Measurements from ENCODE around the gene DBT.
A peak's percentile ranks its signal among the peaks of the same experiment; 100 is the strongest.
"Not testable (repeated sequence)": the region's sequence is repeated elsewhere in the genome, so short reads cannot be mapped to it uniquely, and the experiment has no call there.

The DBT gene

GRCh38 chr1:100265931-100266740 lies 16.5 kb upstream of the DBT start, which contains the start of gene RTCA:
Gene RTCA, plus strand, starts transcription at chr1:100266216. Its CDS starts 160 bp downstream, at chr1:100266376.
- peak; percentile 96 for DNase-seq (ENCODE audit: low read depth)
- TF ChIP-seq, protein P1, sequence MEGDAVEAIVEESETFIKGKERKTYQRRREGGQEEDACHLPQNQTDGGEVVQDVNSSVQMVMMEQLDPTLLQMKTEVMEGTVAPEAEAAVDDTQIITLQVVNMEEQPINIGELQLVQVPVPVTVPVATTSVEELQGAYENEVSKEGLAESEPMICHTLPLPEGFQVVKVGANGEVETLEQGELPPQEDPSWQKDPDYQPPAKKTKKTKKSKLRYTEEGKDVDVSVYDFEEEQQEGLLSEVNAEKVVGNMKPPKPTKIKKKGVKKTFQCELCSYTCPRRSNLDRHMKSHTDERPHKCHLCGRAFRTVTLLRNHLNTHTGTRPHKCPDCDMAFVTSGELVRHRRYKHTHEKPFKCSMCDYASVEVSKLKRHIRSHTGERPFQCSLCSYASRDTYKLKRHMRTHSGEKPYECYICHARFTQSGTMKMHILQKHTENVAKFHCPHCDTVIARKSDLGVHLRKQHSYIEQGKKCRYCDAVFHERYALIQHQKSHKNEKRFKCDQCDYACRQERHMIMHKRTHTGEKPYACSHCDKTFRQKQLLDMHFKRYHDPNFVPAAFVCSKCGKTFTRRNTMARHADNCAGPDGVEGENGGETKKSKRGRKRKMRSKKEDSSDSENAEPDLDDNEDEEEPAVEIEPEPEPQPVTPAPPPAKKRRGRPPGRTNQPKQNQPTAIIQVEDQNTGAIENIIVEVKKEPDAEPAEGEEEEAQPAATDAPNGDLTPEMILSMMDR (IDR thresholded peaks at IDR 0.05; ENCODE audit: insufficient read depth, low read depth, low read length, missing control alignments), result no peak
- peak within 1 kb of the TSS; percentile 95 for H3K4me3 ChIP-seq (ENCODE audit: low read length)

DNA sequence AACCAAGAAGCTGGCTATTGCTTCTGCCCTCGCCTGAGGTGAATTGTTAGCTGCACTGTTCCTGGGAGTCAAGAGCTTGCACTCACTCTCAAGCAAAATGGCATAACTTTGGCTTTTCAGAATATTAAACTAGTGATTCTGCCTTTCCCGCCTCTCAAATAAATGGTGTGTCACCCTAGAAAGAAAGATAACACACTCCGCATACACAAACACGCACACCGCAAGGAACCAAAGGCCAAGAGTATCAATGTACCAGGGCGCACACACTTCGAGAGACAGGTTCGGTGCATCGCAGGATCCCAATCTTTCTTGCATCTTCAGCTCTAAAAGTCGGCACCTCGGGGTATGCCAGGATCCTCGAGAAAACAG lies 15.9 kb upstream of the DBT start:
- H3K4me3 ChIP-seq (ENCODE audit: low read length), result peak overlapping the region; percentile 95
- TF ChIP-seq, protein P1 (IDR thresholded peaks at IDR 0.05; ENCODE audit: insufficient read depth, low read depth, low read length, missing control alignments), result no peak
- DNase-seq (ENCODE audit: low read depth), result peak; percentile 9

DNA sequence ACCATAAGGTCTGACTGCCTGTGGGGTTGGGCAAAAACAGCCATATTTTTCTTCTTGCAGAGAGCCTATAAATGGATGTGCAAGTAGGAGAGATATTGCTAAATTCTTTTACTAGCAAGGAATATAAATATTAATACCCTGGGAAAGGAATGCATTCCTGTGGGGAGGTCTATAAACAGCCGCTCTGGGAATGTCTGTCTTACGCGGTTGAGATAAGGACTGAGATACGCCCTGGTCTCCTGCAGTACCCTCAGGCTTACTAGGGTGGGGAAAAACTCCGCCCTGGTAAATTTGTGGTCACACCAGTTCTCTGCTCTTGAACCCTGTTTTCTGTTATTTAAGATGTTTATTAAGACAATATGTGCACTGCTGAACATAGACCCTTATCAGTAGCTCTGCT lies 14.4 kb upstream of the DBT start:
- DNase-seq (ENCODE audit: low read depth); H3K4me3 ChIP-seq (ENCODE audit: low read length): not testable (repeated sequence)

GRCh38 chr1:100261686-100262085 lies 12.1 kb upstream of the DBT start:
- no peak for DNase-seq (ENCODE audit: low read depth)
- TF ChIP-seq, protein P1 (IDR thresholded peaks at IDR 0.05; ENCODE audit: insufficient read depth, low read depth, low read length, missing control alignments), result no peak

GRCh38 chr1:100258427-100258826 lies 8.8 kb upstream of the DBT start:
- DNase-seq (ENCODE audit: low read depth), result not testable (repeated sequence)

More at GRCh38 chr1:100261686-100262085, 12.1 kb upstream of the DBT start:
- H3K4me3 ChIP-seq (ENCODE audit: low read length), result no peak overlapping the region

GRCh38 chr1:100256273-100256672 lies 6.6 kb upstream of the DBT start:
- DNase-seq (ENCODE audit: low read depth), result not testable (repeated sequence)

More at GRCh38 chr1:100258427-100258826, 8.8 kb upstream of the DBT start:
- not testable (repeated sequence) for H3K4me3 ChIP-seq (ENCODE audit: low read length)

DNA sequence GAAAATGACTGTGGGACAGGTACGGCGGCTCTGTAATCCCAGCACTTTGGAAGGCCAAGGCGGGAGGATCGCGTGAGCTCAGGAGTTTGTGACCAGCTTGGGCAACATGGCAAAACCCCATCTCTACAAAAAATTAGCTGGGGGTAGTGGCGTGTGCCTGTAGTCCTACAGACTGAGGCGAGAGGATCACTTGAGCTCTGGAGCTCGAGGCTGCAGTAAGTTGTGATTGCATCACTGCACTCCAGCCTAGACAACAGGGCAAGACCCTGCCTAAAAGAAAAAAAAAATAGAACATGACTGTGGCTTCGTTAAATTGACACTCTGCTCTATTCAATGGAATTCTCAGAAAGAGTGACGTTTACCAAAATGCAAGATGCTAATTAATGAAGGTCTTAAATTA lies 3.9 kb upstream of the DBT start:
- TF ChIP-seq, protein P1 (IDR thresholded peaks at IDR 0.05; ENCODE audit: insufficient read depth, low read depth, low read length, missing control alignments), result no peak
- no peak overlapping the region for H3K4me3 ChIP-seq (ENCODE audit: low read length)
- no peak for DNase-seq (ENCODE audit: low read depth)

More at GRCh38 chr1:100256273-100256672, 6.6 kb upstream of the DBT start:
- H3K4me3 ChIP-seq (ENCODE audit: low read length), result not testable (repeated sequence)

DNA sequence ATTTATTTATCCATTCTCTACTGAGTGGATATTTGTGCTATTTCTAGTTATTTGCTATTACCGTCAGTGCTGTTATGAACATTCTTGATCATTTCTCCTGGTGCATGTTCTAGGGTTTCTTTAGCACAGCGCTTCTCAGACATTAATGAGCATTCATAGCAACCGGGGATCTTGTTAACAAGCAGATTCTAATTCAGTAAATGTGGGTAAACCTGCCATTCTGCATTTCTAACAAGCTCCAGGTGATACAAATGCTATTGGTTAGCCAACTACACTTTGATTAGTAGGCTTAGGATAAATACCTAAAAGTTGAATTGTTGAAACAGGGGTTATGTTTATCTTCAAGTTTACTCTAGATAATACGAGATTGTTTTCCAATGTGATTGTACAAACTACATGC lies 3.3 kb upstream of the DBT start:
- TF ChIP-seq, protein P1 (IDR thresholded peaks at IDR 0.05; ENCODE audit: insufficient read depth, low read depth, low read length, missing control alignments), result no peak
- DNase-seq (ENCODE audit: low read depth), result peak; percentile 55
- no peak overlapping the region for H3K4me3 ChIP-seq (ENCODE audit: low read length)
